Tibial artery (tissue), 4 donors: ENCODE measurements around the gene CYP2A13.

Experiments
- DNase-seq, 2 donors: peaks; one replicate each; pipeline ENCODE4 v3.0.0-alpha.2; 2019
- H3K27ac ChIP-seq, 2 donors: fragments of 200-600 bp; sonication (generic) in 1 of 2; 1 replicate in 1 of 2; 2 replicates in 1 of 2; pipeline ENCODE4 v1.5.1; 2018 to 2019; ENCODE audit warnings: mild to moderate bottlenecking in 1 of 2
- H3K27me3 ChIP-seq, 2 donors: fragments of 200-600 bp; sonication (generic) in 1 of 2; one replicate each; pipeline versions ENCODE4 v1.5.1 to v1.6.0; 2016 to 2019
- H3K36me3 ChIP-seq, 3 donors: fragments of 200-600 bp; sonication (generic) in 2 of 3; one replicate each; pipeline ENCODE4 v1.5.1; 2016 to 2019; ENCODE audit warnings: mild to moderate bottlenecking in 2 of 3
- H3K4me1 ChIP-seq, 4 donors: fragments of 200-600 bp; sonication (generic) in 2 of 4; 1 replicate in 3 of 4; 2 replicates in 1 of 4; pipeline ENCODE4 v1.5.1; 2016 to 2019
- H3K4me3 ChIP-seq, 2 donors: fragments of 200-600 bp; sonication (generic) in 1 of 2; 1 replicate in 1 of 2; 2 replicates in 1 of 2; pipeline ENCODE4 v1.5.1; 2018 to 2019; ENCODE audit warnings: mild to moderate bottlenecking in 2 of 2
- H3K9me3 ChIP-seq, 3 donors: fragments of 200-600 bp; sonication (generic) in 1 of 3; one replicate each; pipeline ENCODE4 v1.5.1; 2016 to 2019
- intact Hi-C: fragments of 100-400 bp; cut with DNase I; formaldehyde crosslinking; loops from one replicate; pipeline ENCODE4 v1.15.0; 2023; ENCODE audit warnings: low total_unique reads
- TF ChIP-seq, protein P1 (sequence below), 2 experiments: fragments of 200-600 bp in 1 of 2; fragments of 450-650 bp in 1 of 2; IDR thresholded peaks; one replicate each; pipeline ENCODE4 v1.5.1; 2017 to 2019; ENCODE audit warnings: antibody characterized with exemption in 2 of 2, mild to moderate bottlenecking in 1 of 2, moderate library complexity in 1 of 2

Gene CYP2A13

GRCh38 chr19:41076286-41076685, 12.0 kb upstream of the CYP2A13 start:
- TF ChIP-seq, protein P1, sequence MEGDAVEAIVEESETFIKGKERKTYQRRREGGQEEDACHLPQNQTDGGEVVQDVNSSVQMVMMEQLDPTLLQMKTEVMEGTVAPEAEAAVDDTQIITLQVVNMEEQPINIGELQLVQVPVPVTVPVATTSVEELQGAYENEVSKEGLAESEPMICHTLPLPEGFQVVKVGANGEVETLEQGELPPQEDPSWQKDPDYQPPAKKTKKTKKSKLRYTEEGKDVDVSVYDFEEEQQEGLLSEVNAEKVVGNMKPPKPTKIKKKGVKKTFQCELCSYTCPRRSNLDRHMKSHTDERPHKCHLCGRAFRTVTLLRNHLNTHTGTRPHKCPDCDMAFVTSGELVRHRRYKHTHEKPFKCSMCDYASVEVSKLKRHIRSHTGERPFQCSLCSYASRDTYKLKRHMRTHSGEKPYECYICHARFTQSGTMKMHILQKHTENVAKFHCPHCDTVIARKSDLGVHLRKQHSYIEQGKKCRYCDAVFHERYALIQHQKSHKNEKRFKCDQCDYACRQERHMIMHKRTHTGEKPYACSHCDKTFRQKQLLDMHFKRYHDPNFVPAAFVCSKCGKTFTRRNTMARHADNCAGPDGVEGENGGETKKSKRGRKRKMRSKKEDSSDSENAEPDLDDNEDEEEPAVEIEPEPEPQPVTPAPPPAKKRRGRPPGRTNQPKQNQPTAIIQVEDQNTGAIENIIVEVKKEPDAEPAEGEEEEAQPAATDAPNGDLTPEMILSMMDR (IDR thresholded peaks at IDR 0.05), result no peak
- H3K9me3 ChIP-seq, result peaks cover 0 to 9% (median 6%) of the 10 kb centered on the region in 3 donors
- DNase-seq, result no peak
- no peak overlapping the region for H3K4me3 ChIP-seq
- H3K36me3 ChIP-seq, result no peaks in the 10 kb centered on the region
- no peaks in the 10 kb centered on the region for H3K4me1 ChIP-seq
- H3K27me3 ChIP-seq, result peaks cover 0 to 1% of the 10 kb centered on the region in 2 donors
- H3K27ac ChIP-seq, result no peak overlapping the region
- intact Hi-C loops, result no loop called here

DNA sequence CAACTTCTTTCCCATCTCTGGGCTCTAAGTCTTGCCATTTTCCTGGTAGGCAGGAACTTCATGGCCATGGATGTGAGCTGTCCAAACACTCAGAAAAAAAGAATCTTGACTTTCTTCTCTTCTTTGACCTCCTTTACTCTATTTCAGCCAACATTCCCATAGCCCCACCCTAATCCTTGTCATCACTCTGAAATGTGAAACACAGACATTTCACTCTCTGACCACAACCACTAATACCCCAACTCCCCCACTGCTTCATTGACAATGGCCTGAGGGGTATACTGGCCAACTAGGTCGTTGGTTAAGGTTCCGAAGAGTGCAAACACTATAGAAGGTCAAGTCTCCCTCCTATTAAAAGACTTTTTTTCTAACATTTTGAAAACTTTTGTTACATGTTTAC, 4.7 kb upstream of the CYP2A13 start:
- H3K4me3 ChIP-seq, result no peak overlapping the region
- DNase-seq, result no peak
- H3K9me3 ChIP-seq, result peaks cover 0 to 9% (median 6%) of the 10 kb centered on the region in 3 donors
- intact Hi-C loops, result no loop called here
- no peaks in the 10 kb centered on the region for H3K36me3 ChIP-seq
- TF ChIP-seq, protein P1 (IDR thresholded peaks at IDR 0.05), result no peak
- H3K27ac ChIP-seq, result no peak overlapping the region
- H3K27me3 ChIP-seq, result peaks cover 0 to 15% of the 10 kb centered on the region in 2 donors
- H3K4me1 ChIP-seq, result no peaks in the 10 kb centered on the region

DNA sequence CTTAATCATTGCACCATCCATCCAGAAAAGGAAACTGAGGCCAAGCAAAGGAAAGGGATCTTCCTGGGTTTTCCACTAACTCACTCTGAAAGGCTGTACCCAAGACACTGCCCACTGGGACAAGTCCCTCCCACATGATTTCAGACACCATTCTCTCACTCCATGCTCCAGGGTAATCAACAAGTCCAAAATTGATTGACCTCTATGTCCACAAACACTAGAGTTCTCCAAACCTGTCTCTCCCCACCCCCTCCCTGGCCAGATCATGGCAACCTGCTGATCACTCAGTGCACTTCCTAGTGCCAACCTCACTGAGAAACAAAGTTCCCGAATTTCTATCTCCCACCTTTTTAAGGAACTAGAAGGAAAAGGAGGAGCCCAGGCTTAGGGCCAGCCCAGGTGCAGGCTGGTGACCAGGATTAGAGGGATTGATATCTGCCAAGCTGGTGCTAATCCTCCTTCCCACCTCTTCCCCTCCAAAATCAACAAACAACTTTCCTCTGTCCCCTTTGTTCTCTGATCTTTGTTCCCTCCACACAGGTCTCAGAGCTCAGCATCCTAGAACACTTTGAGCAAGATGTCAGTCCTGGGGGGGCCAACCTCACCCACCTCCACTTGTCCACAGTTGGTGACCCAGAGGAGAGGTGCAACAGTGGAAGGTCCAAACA, 2.4 kb upstream of the CYP2A13 start:
- intact Hi-C loops, result no loop called here
- Histone ChIP-seq H3K27ac (no peak overlapping the region), H3K27me3 (peaks cover 0 to 30% of the 10 kb centered on the region in 2 donors), H3K9me3 (no peaks in the 10 kb centered on the region), H3K4me3 (no peak overlapping the region), H3K36me3 (no peaks in the 10 kb centered on the region), H3K4me1 (peaks cover 0 to 2% (median 0%) of the 10 kb centered on the region in 4 donors)
- TF ChIP-seq, protein P1 (IDR thresholded peaks at IDR 0.05), result no peak
- no peak for DNase-seq

DNA sequence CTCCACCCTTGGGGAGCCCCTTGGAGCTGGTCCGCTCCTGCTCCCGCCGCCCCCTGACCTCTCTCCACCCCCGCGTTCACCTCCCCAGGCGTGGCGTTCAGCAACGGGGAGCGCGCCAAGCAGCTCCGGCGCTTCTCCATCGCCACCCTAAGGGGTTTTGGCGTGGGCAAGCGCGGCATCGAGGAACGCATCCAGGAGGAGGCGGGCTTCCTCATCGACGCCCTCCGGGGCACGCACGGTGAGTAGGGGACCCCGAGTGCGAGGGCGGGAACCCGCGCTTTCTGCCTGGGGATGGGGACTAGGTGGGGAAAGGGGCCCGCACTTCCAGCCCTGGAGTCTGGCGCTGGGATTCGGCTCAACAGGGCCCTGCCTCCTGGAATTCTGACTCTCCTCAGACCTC, 1.7 kb downstream of the CYP2A13 start:
- H3K9me3 ChIP-seq, result no peaks in the 10 kb centered on the region
- no peak overlapping the region for H3K27ac ChIP-seq
- TF ChIP-seq, protein P1 (IDR thresholded peaks at IDR 0.05), result no peak
- intact Hi-C loops, result no loop called here
- peaks cover 0 to 30% of the 10 kb centered on the region in 2 donors for H3K27me3 ChIP-seq
- peaks cover 0 to 2% (median 0%) of the 10 kb centered on the region in 4 donors for H3K4me1 ChIP-seq
- no peak for DNase-seq
- H3K4me3 ChIP-seq, result no peak overlapping the region
- no peaks in the 10 kb centered on the region for H3K36me3 ChIP-seq

- Histone ChIP-seq H3K4me1 (no peaks in the 10 kb centered on the region), H3K27me3 (peaks cover 0 to 12% of the 10 kb centered on the region in 2 donors)
- intact Hi-C loops, result no loop called here
Observed at GRCh38 chr19:41095703-41096102, 7.5 kb downstream of the CYP2A13 start.

More at GRCh38 chr19:41095703-41096102, 7.5 kb downstream of the CYP2A13 start:
- Histone ChIP-seq H3K36me3 (no peaks in the 10 kb centered on the region), H3K9me3 (peaks cover 0 to 24% (median 8%) of the 10 kb centered on the region in 3 donors), H3K4me3 (no peak overlapping the region), H3K27ac (no peak overlapping the region)
- no peak for DNase-seq
- TF ChIP-seq, protein P1 (IDR thresholded peaks at IDR 0.05), result no peak
